Measurements from ENCODE around the gene SF3B1.
"Not testable (repeated sequence)": the region's sequence is repeated elsewhere in the genome, so short reads cannot be mapped to it uniquely, and the experiment has no call there.

The SF3B1 gene

GRCh38 chr2:197455428-197455827 lies 20.6 kb upstream of the SF3B1 start:
- H3K4me3 ChIP-seq (ENCODE audit: insufficient read depth, low read depth, low read length, poor library complexity, severe bottlenecking) = no peak overlapping the region
- H3K9me3 ChIP-seq (ENCODE audit: control insufficient read depth, low read length) = no peaks in the 10 kb centered on the region
- peaks cover 19% of the 10 kb centered on the region for H3K4me1 ChIP-seq (ENCODE audit: control insufficient read depth, insufficient read depth, low read length, poor library complexity, severe bottlenecking)
- DNase-seq = no peak
- H3K27ac ChIP-seq (ENCODE audit: insufficient read depth, low read length, poor library complexity, severe bottlenecking) = no peak overlapping the region
- H3K27me3 ChIP-seq (replicated peaks; ENCODE audit: control insufficient read depth, insufficient read depth, low read length, poor library complexity, severe bottlenecking) = no peaks in the 10 kb centered on the region
- peaks cover 14% of the 10 kb centered on the region for H3K36me3 ChIP-seq (ENCODE audit: control insufficient read depth, insufficient read depth, low read length)

- Histone ChIP-seq H3K27ac (ENCODE audit: insufficient read depth, low read length, poor library complexity, severe bottlenecking) (peak overlapping the region; percentile 100), H3K27me3 (replicated peaks; ENCODE audit: control insufficient read depth, insufficient read depth, low read length, poor library complexity, severe bottlenecking) (no peaks in the 10 kb centered on the region), H3K4me1 (ENCODE audit: control insufficient read depth, insufficient read depth, low read length, poor library complexity, severe bottlenecking) (peaks cover 19% of the 10 kb centered on the region), H3K9me3 (ENCODE audit: control insufficient read depth, low read length) (no peaks in the 10 kb centered on the region), H3K4me3 (ENCODE audit: insufficient read depth, low read depth, low read length, poor library complexity, severe bottlenecking) (peak overlapping the region; percentile 94), H3K36me3 (ENCODE audit: control insufficient read depth, insufficient read depth, low read length) (peaks cover 10% of the 10 kb centered on the region)
- DNase-seq = no peak
These were observed 20.1 kb upstream of the SF3B1 start for GRCh38 chr2:197454923-197455322.

- Histone ChIP-seq H3K4me1 (ENCODE audit: control insufficient read depth, insufficient read depth, low read length, poor library complexity, severe bottlenecking) (peaks cover 19% of the 10 kb centered on the region), H3K27ac (ENCODE audit: insufficient read depth, low read length, poor library complexity, severe bottlenecking) (peak overlapping the region; percentile 100), H3K4me3 (ENCODE audit: insufficient read depth, low read depth, low read length, poor library complexity, severe bottlenecking) (peak overlapping the region; percentile 94), H3K9me3 (ENCODE audit: control insufficient read depth, low read length) (no peaks in the 10 kb centered on the region), H3K36me3 (ENCODE audit: control insufficient read depth, insufficient read depth, low read length) (peaks cover 1% of the 10 kb centered on the region), H3K27me3 (replicated peaks; ENCODE audit: control insufficient read depth, insufficient read depth, low read length, poor library complexity, severe bottlenecking) (no peaks in the 10 kb centered on the region)
- DNase-seq = no peak
These were observed 19.1 kb upstream of the SF3B1 start for GRCh38 chr2:197453914-197454398.

GRCh38 chr2:197453123-197453913 lies 18.5 kb upstream of the SF3B1 start, which contains the start of gene COQ10B:
Gene COQ10B, plus strand, starts transcription at chr2:197453552. Its CDS starts 9 bp downstream, at chr2:197453561.
- Histone ChIP-seq H3K4me3 (ENCODE audit: insufficient read depth, low read depth, low read length, poor library complexity, severe bottlenecking) (peak within 1 kb of the TSS; percentile 94), H3K27me3 (replicated peaks; ENCODE audit: control insufficient read depth, insufficient read depth, low read length, poor library complexity, severe bottlenecking) (no peaks in the 10 kb centered on the region), H3K27ac (ENCODE audit: insufficient read depth, low read length, poor library complexity, severe bottlenecking) (peak within 1 kb of the TSS; percentile 100), H3K4me1 (ENCODE audit: control insufficient read depth, insufficient read depth, low read length, poor library complexity, severe bottlenecking) (peaks cover 19% of the 10 kb centered on the region), H3K36me3 (ENCODE audit: control insufficient read depth, insufficient read depth, low read length) (no peaks in the 10 kb centered on the region), H3K9me3 (ENCODE audit: control insufficient read depth, low read length) (no peaks in the 10 kb centered on the region)
- peak; percentile 98 for DNase-seq

GRCh38 chr2:197452754-197453122 lies 17.9 kb upstream of the SF3B1 start:
- no peak for DNase-seq
- Histone ChIP-seq H3K4me3 (ENCODE audit: insufficient read depth, low read depth, low read length, poor library complexity, severe bottlenecking) (peak overlapping the region; percentile 94), H3K9me3 (ENCODE audit: control insufficient read depth, low read length) (no peaks in the 10 kb centered on the region), H3K27me3 (replicated peaks; ENCODE audit: control insufficient read depth, insufficient read depth, low read length, poor library complexity, severe bottlenecking) (no peaks in the 10 kb centered on the region), H3K27ac (ENCODE audit: insufficient read depth, low read length, poor library complexity, severe bottlenecking) (peak overlapping the region; percentile 100), H3K36me3 (ENCODE audit: control insufficient read depth, insufficient read depth, low read length) (no peaks in the 10 kb centered on the region), H3K4me1 (ENCODE audit: control insufficient read depth, insufficient read depth, low read length, poor library complexity, severe bottlenecking) (peaks cover 19% of the 10 kb centered on the region)

- H3K4me1 ChIP-seq (ENCODE audit: control insufficient read depth, insufficient read depth, low read length, poor library complexity, severe bottlenecking) = peaks cover 19% of the 10 kb centered on the region
- not testable (repeated sequence) for H3K9me3 ChIP-seq (ENCODE audit: control insufficient read depth, low read length); DNase-seq; H3K4me3 ChIP-seq (ENCODE audit: insufficient read depth, low read depth, low read length, poor library complexity, severe bottlenecking); H3K27ac ChIP-seq (ENCODE audit: insufficient read depth, low read length, poor library complexity, severe bottlenecking); H3K27me3 ChIP-seq (replicated peaks; ENCODE audit: control insufficient read depth, insufficient read depth, low read length, poor library complexity, severe bottlenecking); H3K36me3 ChIP-seq (ENCODE audit: control insufficient read depth, insufficient read depth, low read length)
These were observed 16.1 kb upstream of the SF3B1 start for GRCh38 chr2:197450935-197451358.

- H3K4me3 ChIP-seq (ENCODE audit: insufficient read depth, low read depth, low read length, poor library complexity, severe bottlenecking) = no peak overlapping the region
- H3K27ac ChIP-seq (ENCODE audit: insufficient read depth, low read length, poor library complexity, severe bottlenecking) = no peak overlapping the region
- no peaks in the 10 kb centered on the region for H3K36me3 ChIP-seq (ENCODE audit: control insufficient read depth, insufficient read depth, low read length)
- H3K4me1 ChIP-seq (ENCODE audit: control insufficient read depth, insufficient read depth, low read length, poor library complexity, severe bottlenecking) = peaks cover 18% of the 10 kb centered on the region
- H3K9me3 ChIP-seq (ENCODE audit: control insufficient read depth, low read length) = no peaks in the 10 kb centered on the region
- DNase-seq = no peak
- no peaks in the 10 kb centered on the region for H3K27me3 ChIP-seq (replicated peaks; ENCODE audit: control insufficient read depth, insufficient read depth, low read length, poor library complexity, severe bottlenecking)
These were observed 15.6 kb upstream of the SF3B1 start for GRCh38 chr2:197450465-197450864.

GRCh38 chr2:197446844-197447243 lies 12.0 kb upstream of the SF3B1 start:
- Histone ChIP-seq H3K27ac (ENCODE audit: insufficient read depth, low read length, poor library complexity, severe bottlenecking) (no peak overlapping the region), H3K27me3 (replicated peaks; ENCODE audit: control insufficient read depth, insufficient read depth, low read length, poor library complexity, severe bottlenecking) (no peaks in the 10 kb centered on the region), H3K9me3 (ENCODE audit: control insufficient read depth, low read length) (no peaks in the 10 kb centered on the region), H3K36me3 (ENCODE audit: control insufficient read depth, insufficient read depth, low read length) (no peaks in the 10 kb centered on the region), H3K4me1 (ENCODE audit: control insufficient read depth, insufficient read depth, low read length, poor library complexity, severe bottlenecking) (no peaks in the 10 kb centered on the region), H3K4me3 (ENCODE audit: insufficient read depth, low read depth, low read length, poor library complexity, severe bottlenecking) (no peak overlapping the region)
- DNase-seq = no peak

- H3K27ac ChIP-seq (ENCODE audit: insufficient read depth, low read length, poor library complexity, severe bottlenecking) = no peak overlapping the region
- no peak overlapping the region for H3K4me3 ChIP-seq (ENCODE audit: insufficient read depth, low read depth, low read length, poor library complexity, severe bottlenecking)
- no peaks in the 10 kb centered on the region for H3K36me3 ChIP-seq (ENCODE audit: control insufficient read depth, insufficient read depth, low read length)
- no peak for DNase-seq
- no peaks in the 10 kb centered on the region for H3K9me3 ChIP-seq (ENCODE audit: control insufficient read depth, low read length)
- no peaks in the 10 kb centered on the region for H3K27me3 ChIP-seq (replicated peaks; ENCODE audit: control insufficient read depth, insufficient read depth, low read length, poor library complexity, severe bottlenecking)
- H3K4me1 ChIP-seq (ENCODE audit: control insufficient read depth, insufficient read depth, low read length, poor library complexity, severe bottlenecking) = no peaks in the 10 kb centered on the region
These were observed 10.9 kb upstream of the SF3B1 start for GRCh38 chr2:197445746-197446145.

GRCh38 chr2:197442857-197443256 lies 8.0 kb upstream of the SF3B1 start:
- Histone ChIP-seq H3K4me3 (ENCODE audit: insufficient read depth, low read depth, low read length, poor library complexity, severe bottlenecking) (no peak overlapping the region), H3K9me3 (ENCODE audit: control insufficient read depth, low read length) (no peaks in the 10 kb centered on the region), H3K4me1 (ENCODE audit: control insufficient read depth, insufficient read depth, low read length, poor library complexity, severe bottlenecking) (no peaks in the 10 kb centered on the region), H3K27me3 (replicated peaks; ENCODE audit: control insufficient read depth, insufficient read depth, low read length, poor library complexity, severe bottlenecking) (no peaks in the 10 kb centered on the region), H3K36me3 (ENCODE audit: control insufficient read depth, insufficient read depth, low read length) (no peaks in the 10 kb centered on the region), H3K27ac (ENCODE audit: insufficient read depth, low read length, poor library complexity, severe bottlenecking) (no peak overlapping the region)
- no peak for DNase-seq

Data from effector memory CD4-positive, alpha-beta T cell (primary cell).